ENCODE data around the gene AKAP12.
"Not testable (repeated sequence)": the region's sequence is repeated elsewhere in the genome, so short reads cannot be mapped to it uniquely, and the experiment has no call there.

AKAP12 gene

GRCh38 chr6:151310852-151311767 is 71.3 kb downstream of the AKAP12 start:
- DNase-seq (ENCODE audit: low read depth) = no peak
- no peak overlapping the region for H3K4me3 ChIP-seq (ENCODE audit: low read depth, low read length)
- no peak for TF ChIP-seq POLR2A (IDR thresholded peaks at IDR 0.05; ENCODE audit: extremely low read depth, insufficient read length)
- TF ChIP-seq MAX (IDR thresholded peaks at IDR 0.05; ENCODE audit: low read depth, low read length) = no peak
- TF ChIP-seq MYC (IDR thresholded peaks at IDR 0.05; ENCODE audit: low read depth, low read length) = no peak
- TF ChIP-seq CTCF (IDR thresholded peaks at IDR 0.05; ENCODE audit: low read depth, low read length) = no peak

GRCh38 chr6:151313066-151313491 is 73.3 kb downstream of the AKAP12 start:
- DNase-seq (ENCODE audit: low read depth) = no peak
- no peak for TF ChIP-seq MAX (IDR thresholded peaks at IDR 0.05; ENCODE audit: low read depth, low read length)
- no peak for TF ChIP-seq CTCF (IDR thresholded peaks at IDR 0.05; ENCODE audit: low read depth, low read length)
- no peak for TF ChIP-seq POLR2A (IDR thresholded peaks at IDR 0.05; ENCODE audit: extremely low read depth, insufficient read length)
- no peak for TF ChIP-seq MYC (IDR thresholded peaks at IDR 0.05; ENCODE audit: low read depth, low read length)
- H3K4me3 ChIP-seq (ENCODE audit: low read depth, low read length) = no peak overlapping the region

GRCh38 chr6:151315661-151316060 is 75.9 kb downstream of the AKAP12 start:
- not testable (repeated sequence) for H3K4me3 ChIP-seq (ENCODE audit: low read depth, low read length)
- peak; percentile 18 for DNase-seq (ENCODE audit: low read depth)

- TF ChIP-seq MAX (IDR thresholded peaks at IDR 0.05; ENCODE audit: low read depth, low read length) (no peak), MYC (IDR thresholded peaks at IDR 0.05; ENCODE audit: low read depth, low read length) (no peak), CTCF (IDR thresholded peaks at IDR 0.05; ENCODE audit: low read depth, low read length) (no peak), POLR2A (IDR thresholded peaks at IDR 0.05; ENCODE audit: extremely low read depth, insufficient read length) (no peak)
- DNase-seq (ENCODE audit: low read depth) = no peak
- no peak overlapping the region for H3K4me3 ChIP-seq (ENCODE audit: low read depth, low read length)
Measured at GRCh38 chr6:151317103-151317994, 77.6 kb downstream of the AKAP12 start.

GRCh38 chr6:151317995-151318365 is 78.2 kb downstream of the AKAP12 start:
- TF ChIP-seq POLR2A (IDR thresholded peaks at IDR 0.05; ENCODE audit: extremely low read depth, insufficient read length) (no peak), MAX (IDR thresholded peaks at IDR 0.05; ENCODE audit: low read depth, low read length) (no peak), MYC (IDR thresholded peaks at IDR 0.05; ENCODE audit: low read depth, low read length) (no peak), CTCF (IDR thresholded peaks at IDR 0.05; ENCODE audit: low read depth, low read length) (no peak)
- DNase-seq (ENCODE audit: low read depth) = no peak
- H3K4me3 ChIP-seq (ENCODE audit: low read depth, low read length) = no peak overlapping the region

- no peak overlapping the region for H3K4me3 ChIP-seq (ENCODE audit: low read depth, low read length)
- TF ChIP-seq CTCF (IDR thresholded peaks at IDR 0.05; ENCODE audit: low read depth, low read length) = no peak
- TF ChIP-seq MAX (IDR thresholded peaks at IDR 0.05; ENCODE audit: low read depth, low read length) = no peak
- no peak for TF ChIP-seq POLR2A (IDR thresholded peaks at IDR 0.05; ENCODE audit: extremely low read depth, insufficient read length)
- TF ChIP-seq MYC (IDR thresholded peaks at IDR 0.05; ENCODE audit: low read depth, low read length) = no peak
- DNase-seq (ENCODE audit: low read depth) = no peak
Measured at GRCh38 chr6:151320140-151320539, 80.4 kb downstream of the AKAP12 start.
